Stomach (tissue), 9 donors: ENCODE results near the gene ANKRD39. TPM values are rescaled to one million over a fixed set of nuclear protein-coding genes. Genes with fewer than 3 reads are reported as not detected.

Source experiments
- DNase-seq, 2 donors: peaks; one replicate each; pipeline versions ENCODE4 v3.0.0 to v3.0.0-alpha.2; 2013 to 2019
- H3K27ac ChIP-seq, 5 donors: fragments of 200-600 bp in 4 of 5; sonication (generic) in 4 of 5; one replicate each; pipeline ENCODE4 v1.5.1; 2013 to 2019; ENCODE audit warnings: mild to moderate bottlenecking in 1 of 5, moderate library complexity in 1 of 5
- H3K27me3 ChIP-seq, 3 donors: fragments of 200-600 bp; sonication (generic); one replicate each; pipeline ENCODE4 v1.5.1; 2017 to 2019; ENCODE audit warnings: mixed run types in 1 of 3
- H3K36me3 ChIP-seq, 4 donors: fragments of 200-600 bp; sonication (generic); 1 replicate in 3 of 4; 2 replicates in 1 of 4; pipeline ENCODE4 v1.5.1; 2016 to 2019
- H3K4me1 ChIP-seq, 4 donors: fragments of 200-600 bp; sonication (generic); one replicate each; pipeline ENCODE4 v1.5.1; 2016 to 2019
- H3K4me3 ChIP-seq, 4 donors: fragments of 200-600 bp; sonication (generic) in 3 of 4; one replicate each; pipeline ENCODE4 v1.5.1; 2016 to 2019; ENCODE audit warnings: mild to moderate bottlenecking in 1 of 4
- H3K9me3 ChIP-seq, 4 donors: fragments of 200-600 bp; sonication (generic); one replicate each; pipeline ENCODE4 v1.5.1; 2016 to 2019
- EP300 ChIP-seq: sonication (generic); formaldehyde crosslinking; IDR thresholded peaks from one replicate; pipeline ENCODE4 v1.6.1; 2017; ENCODE audit warnings: antibody characterized with exemption
- POLR2A ChIP-seq, 4 donors: fragments of 450-650 bp; IDR thresholded peaks; one replicate each; pipeline ENCODE4 v1.6.1; 2016; ENCODE audit warnings: antibody characterized with exemption in 4 of 4, control low read depth in 2 of 4, mild to moderate bottlenecking in 1 of 4, moderate library complexity in 1 of 4
- POLR2AphosphoS5 ChIP-seq, 3 donors: sonication (generic); formaldehyde crosslinking; IDR thresholded peaks; one replicate each; pipeline ENCODE4 v1.6.1; 2016; ENCODE audit warnings: antibody characterized with exemption in 3 of 3
- WGBS, 5 donors: extraction: QIAGEN DNeasy Blood & Tissue Kit in 3 of 5; methylation state at CpG; one replicate each; pipeline versions ENCODE4 v1.1.5 to v1.1.7; 2013 to 2018; 5-methylcytosine and 5-hydroxymethylcytosine counted together
- intact Hi-C: fragments of 100-400 bp; cut with DNase I; formaldehyde crosslinking; loops from one replicate; pipeline ENCODE4 v1.15.1; 2023; ENCODE audit warnings: low total_unique reads
- polyA plus RNA-seq, 3 donors: library from polyadenylated mRNA; stranded (reverse); fragments of 200-250 nt; gene quantifications; one replicate each; pipeline ENCODE4 v1.2.3, GENCODE V29; 2013
- total RNA-seq, 5 donors: library from RNA; depleted of rRNA; stranded (reverse); fragments of >200 nt; gene quantifications; one replicate each; pipeline versions ENCODE4 v1.1.0 to v1.2.3, GENCODE V29; 2014 to 2016
- TF ChIP-seq, protein P1 (sequence below), 7 experiments: fragments of 450-650 bp in 4 of 7; fragments of 200-600 bp in 3 of 7; sonication (generic) in 3 of 7; IDR thresholded peaks; one replicate each; pipeline ENCODE4 v1.5.1; 2016 to 2019; ENCODE audit warnings: antibody characterized with exemption in 7 of 7, control low read depth in 2 of 7, mild to moderate bottlenecking in 1 of 7
- donor health status: healthy with polysubstance abuse.
- donor health status: Bipolar disorder and iron deficiency.
- donor health status: healthy.

ANKRD39 gene
- total and polyA plus RNA-seq, 8 donors: 2.8 to 32.1 (median 12.8) TPM

DNA sequence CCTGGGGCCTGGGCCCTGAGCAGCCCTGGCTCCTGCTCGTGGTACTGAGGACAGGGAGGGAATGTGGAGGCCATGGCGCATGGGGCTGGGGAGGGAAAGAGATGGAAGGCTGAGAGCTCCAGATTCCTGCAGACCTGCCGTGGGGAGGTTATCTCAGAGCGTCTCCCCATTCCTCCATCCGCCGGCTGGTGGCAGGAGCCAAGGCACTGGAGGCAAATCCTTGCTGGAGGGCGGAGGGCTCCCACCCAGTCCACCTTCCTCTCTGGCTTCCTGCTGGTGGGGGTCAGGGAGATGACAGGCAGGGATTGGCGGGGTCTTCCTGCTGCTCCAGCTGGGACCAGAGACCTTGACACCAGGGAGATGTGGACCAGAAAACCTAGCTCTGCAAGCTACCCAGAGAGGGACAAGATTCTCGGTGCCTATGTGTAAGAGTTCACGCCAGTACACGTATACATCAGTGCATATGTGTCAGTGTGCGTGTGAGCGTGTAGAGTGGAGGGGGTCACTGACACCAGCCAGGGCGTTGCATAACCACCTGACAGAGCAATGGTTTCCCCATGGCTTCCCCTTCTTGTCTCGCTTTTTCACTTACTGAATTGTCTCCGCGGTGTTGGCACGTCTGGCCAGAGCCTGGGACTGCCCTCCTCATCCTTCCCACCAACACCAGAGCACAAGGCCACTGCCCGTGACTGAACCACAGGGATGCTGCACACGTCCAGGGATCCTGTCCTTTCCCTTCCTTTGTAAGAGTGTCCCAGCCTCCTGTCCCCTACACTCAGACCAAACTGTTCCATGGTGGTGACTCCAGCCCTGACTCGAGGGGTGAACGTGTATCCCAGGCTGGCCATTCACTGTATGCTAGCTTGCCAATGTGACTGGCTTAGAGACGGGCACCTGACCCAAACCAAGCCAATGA is 27.9 kb upstream of the ANKRD39 start:
- Histone ChIP-seq H3K27ac (peak overlapping the region in 1 of 5 donors; percentile 79), H3K4me1 (peaks cover 24 to 45% (median 29%) of the 10 kb centered on the region in 4 donors)

DNA sequence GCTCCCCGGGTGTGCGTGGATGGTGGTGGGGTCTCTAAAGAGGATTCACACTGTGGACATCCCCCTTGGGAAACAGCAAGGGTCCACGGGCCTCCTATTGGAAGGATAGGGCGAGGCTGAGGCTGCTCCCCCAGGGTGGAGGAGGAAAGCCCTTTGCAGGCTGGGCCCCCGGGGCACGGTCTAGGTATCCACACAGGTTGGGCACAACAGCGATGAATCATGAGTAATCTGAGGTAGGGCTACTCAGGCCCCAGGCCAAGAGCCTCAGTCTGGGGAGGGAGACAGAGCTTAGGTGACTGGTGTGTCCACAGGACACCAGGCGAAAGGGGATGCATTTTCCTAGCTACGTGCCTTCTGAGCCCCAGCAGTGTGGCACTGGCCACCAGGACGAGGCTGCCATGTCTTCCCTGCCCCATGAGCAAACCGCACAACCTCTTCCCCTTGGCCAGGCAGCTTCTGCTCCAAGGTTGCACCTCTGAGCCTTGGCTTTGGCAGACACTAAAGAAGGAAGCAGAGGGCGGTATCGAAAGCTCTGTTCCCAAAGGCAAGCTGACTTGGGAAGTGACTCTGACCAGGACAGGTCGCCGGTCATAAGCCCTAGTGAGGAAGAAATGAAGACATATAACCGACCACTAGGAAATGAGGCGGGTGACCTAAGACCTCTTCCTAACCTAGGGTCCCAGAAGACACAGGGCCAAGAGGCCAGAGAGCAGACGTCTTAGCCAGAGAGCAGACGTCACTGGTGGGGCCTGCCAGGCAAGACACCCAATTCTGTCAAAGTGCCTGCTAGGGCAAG is 26.7 kb upstream of the ANKRD39 start:
- intact Hi-C loops: no loop called here
- H3K36me3 ChIP-seq: no peaks in the 10 kb centered on the region
- no peak for DNase-seq
- no peak overlapping the region for H3K4me3 ChIP-seq
- WGBS, 5 donors: 79 to 88% (median 83%) methylated on average over 12 to 19 of the region's 19 CpGs
- H3K27ac ChIP-seq: peak overlapping the region in 1 of 5 donors; percentile 7
- H3K4me1 ChIP-seq: peaks cover 20 to 39% (median 26%) of the 10 kb centered on the region in 4 donors
- H3K27me3 ChIP-seq: no peaks in the 10 kb centered on the region
- H3K9me3 ChIP-seq: no peaks in the 10 kb centered on the region
- TF ChIP-seq POLR2A (IDR thresholded peaks at IDR 0.05): no peak
- TF ChIP-seq, protein P1, sequence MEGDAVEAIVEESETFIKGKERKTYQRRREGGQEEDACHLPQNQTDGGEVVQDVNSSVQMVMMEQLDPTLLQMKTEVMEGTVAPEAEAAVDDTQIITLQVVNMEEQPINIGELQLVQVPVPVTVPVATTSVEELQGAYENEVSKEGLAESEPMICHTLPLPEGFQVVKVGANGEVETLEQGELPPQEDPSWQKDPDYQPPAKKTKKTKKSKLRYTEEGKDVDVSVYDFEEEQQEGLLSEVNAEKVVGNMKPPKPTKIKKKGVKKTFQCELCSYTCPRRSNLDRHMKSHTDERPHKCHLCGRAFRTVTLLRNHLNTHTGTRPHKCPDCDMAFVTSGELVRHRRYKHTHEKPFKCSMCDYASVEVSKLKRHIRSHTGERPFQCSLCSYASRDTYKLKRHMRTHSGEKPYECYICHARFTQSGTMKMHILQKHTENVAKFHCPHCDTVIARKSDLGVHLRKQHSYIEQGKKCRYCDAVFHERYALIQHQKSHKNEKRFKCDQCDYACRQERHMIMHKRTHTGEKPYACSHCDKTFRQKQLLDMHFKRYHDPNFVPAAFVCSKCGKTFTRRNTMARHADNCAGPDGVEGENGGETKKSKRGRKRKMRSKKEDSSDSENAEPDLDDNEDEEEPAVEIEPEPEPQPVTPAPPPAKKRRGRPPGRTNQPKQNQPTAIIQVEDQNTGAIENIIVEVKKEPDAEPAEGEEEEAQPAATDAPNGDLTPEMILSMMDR (IDR thresholded peaks at IDR 0.05): no peak
- no peak for TF ChIP-seq EP300
- no peak for TF ChIP-seq POLR2AphosphoS5 (IDR thresholded peaks at IDR 0.05)

More for the DNA sequence above, 27.9 kb upstream of the ANKRD39 start:
- DNase-seq: no peak
- no peaks in the 10 kb centered on the region for H3K36me3 ChIP-seq
- no peaks in the 10 kb centered on the region for H3K9me3 ChIP-seq
- WGBS, 5 donors: 88 to 93% (median 91%) methylated on average over 18 to 23 of the region's 23 CpGs
- intact Hi-C loops: no loop called here
- no peak for TF ChIP-seq POLR2A (IDR thresholded peaks at IDR 0.05)
- no peak for TF ChIP-seq POLR2AphosphoS5 (IDR thresholded peaks at IDR 0.05)
- no peak for TF ChIP-seq EP300
- TF ChIP-seq, protein P1 (IDR thresholded peaks at IDR 0.05): no peak
- H3K4me3 ChIP-seq: no peak overlapping the region
- no peaks in the 10 kb centered on the region for H3K27me3 ChIP-seq

DNA sequence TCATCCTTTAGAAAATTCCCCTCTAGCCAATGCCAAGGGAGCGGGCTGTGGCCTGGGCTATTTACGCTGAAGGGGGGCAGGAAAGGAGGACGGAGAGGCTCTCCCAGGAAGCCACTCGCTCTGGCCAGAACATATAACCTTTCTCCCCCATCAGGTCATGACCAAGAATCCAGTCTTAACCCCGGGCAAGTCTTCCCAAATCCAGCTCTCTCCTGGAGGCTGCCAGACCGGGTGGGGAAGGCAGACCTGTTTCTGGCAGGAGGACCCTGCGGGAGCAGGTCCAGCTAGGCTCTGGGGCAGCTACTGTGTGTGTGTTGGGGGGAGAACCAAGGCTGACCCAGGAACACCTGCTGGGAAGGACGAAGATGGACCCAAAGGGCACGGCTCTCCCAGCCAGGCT is 25.5 kb upstream of the ANKRD39 start:
- DNase-seq: no peak
- no peaks in the 10 kb centered on the region for H3K27me3 ChIP-seq
- no peaks in the 10 kb centered on the region for H3K9me3 ChIP-seq
- 82 to 94% (median 83%) methylated on average over 7 to 9 of the region's 9 CpGs for WGBS, 5 donors
- intact Hi-C loops: no loop called here
- no peak overlapping the region for H3K27ac ChIP-seq
- H3K36me3 ChIP-seq: no peaks in the 10 kb centered on the region
- peaks cover 12 to 28% (median 18%) of the 10 kb centered on the region in 4 donors for H3K4me1 ChIP-seq
- H3K4me3 ChIP-seq: no peak overlapping the region
- TF ChIP-seq POLR2A (IDR thresholded peaks at IDR 0.05): no peak

DNA sequence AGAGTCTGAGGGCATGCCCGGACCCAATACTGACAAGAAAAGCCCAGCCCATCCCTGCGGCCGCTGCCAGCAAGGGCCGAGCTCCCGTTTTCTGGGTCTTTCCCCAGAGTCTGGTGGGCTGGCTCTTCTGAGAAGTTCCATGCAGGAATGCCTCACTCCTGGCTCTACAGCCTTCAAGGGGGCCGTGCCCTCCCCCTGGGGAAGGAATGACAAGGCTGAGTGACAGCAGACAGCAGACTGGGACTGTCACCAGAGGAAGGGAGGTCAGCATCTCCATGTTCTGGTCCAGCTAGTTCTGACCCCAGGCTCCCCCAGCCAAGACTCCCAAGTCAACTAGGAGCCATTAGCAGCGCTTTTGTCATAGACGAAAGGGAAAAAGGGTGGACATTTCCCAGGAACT is 25.1 kb upstream of the ANKRD39 start:
- DNase-seq: no peak
- Histone ChIP-seq H3K4me3 (no peak overlapping the region), H3K9me3 (no peaks in the 10 kb centered on the region), H3K27ac (no peak overlapping the region), H3K36me3 (no peaks in the 10 kb centered on the region), H3K27me3 (no peaks in the 10 kb centered on the region), H3K4me1 (peaks cover 8 to 24% (median 15%) of the 10 kb centered on the region in 4 donors)
- intact Hi-C loops: no loop called here
- WGBS, 5 donors: 85 to 94% (median 87%) methylated on average over 8 of the region's 8 CpGs
- TF ChIP-seq POLR2AphosphoS5 (IDR thresholded peaks at IDR 0.05): no peak
- TF ChIP-seq POLR2A (IDR thresholded peaks at IDR 0.05): no peak
- no peak for TF ChIP-seq EP300
- TF ChIP-seq, protein P1 (IDR thresholded peaks at IDR 0.05): no peak
